Testis (tissue), 3 donors: Measurements from ENCODE around the gene EPHA6. TPM values are rescaled to one million over a fixed set of nuclear protein-coding genes. Genes with fewer than 3 reads are reported as not detected.

ENCODE experiments used
- DNase-seq: peaks from one replicate; pipeline ENCODE4 v3.0.0-alpha.2; 2019
- H3K27ac ChIP-seq, 2 donors: fragments of 200-600 bp; sonication (generic); one replicate each; pipeline ENCODE4 v1.5.1; 2019
- H3K27me3 ChIP-seq: fragments of 200-600 bp; sonication (generic); one replicate; pipeline ENCODE4 v1.5.1; 2019
- H3K36me3 ChIP-seq: fragments of 200-600 bp; sonication (generic); one replicate; pipeline ENCODE4 v1.5.1; 2017; ENCODE audit warnings: low read depth; ENCODE audit errors: missing control alignments
- H3K4me1 ChIP-seq: fragments of 200-600 bp; sonication (generic); one replicate; pipeline ENCODE4 v1.5.1; 2019
- H3K4me3 ChIP-seq, 2 donors: fragments of 200-600 bp; sonication (generic); one replicate each; pipeline ENCODE4 v1.5.1; 2017 to 2019
- H3K9me3 ChIP-seq: fragments of 200-600 bp; sonication (generic); one replicate; pipeline ENCODE4 v1.5.1; 2017
- POLR2A ChIP-seq: fragments of 450-650 bp; IDR thresholded peaks from one replicate; pipeline ENCODE4 v1.6.1; 2017; ENCODE audit warnings: antibody characterized with exemption, mild to moderate bottlenecking, moderate library complexity
- WGBS, 2 donors: methylation state at CpG; one replicate each; pipeline ENCODE4 v1.1.5; 2018; 5-methylcytosine and 5-hydroxymethylcytosine counted together
- intact Hi-C: fragments of 100-400 bp; cut with DNase I; formaldehyde crosslinking; loops from one replicate; pipeline ENCODE4 v1.15.1; 2023; ENCODE audit warnings: low total_unique reads
- polyA plus RNA-seq: library from polyadenylated mRNA; stranded (reverse); fragments of 350-450 nt; fragmentation: Illumina TruSeq; extraction: RNeasy Lipid Tissue Mini Kit (QIAGEN cat#74804); gene quantifications from one replicate; pipeline ENCODE4 v1.2.3, GENCODE V29; 2014; ENCODE audit warnings: low read depth, low replicate concordance; ENCODE audit not compliant: insufficient read depth
- total RNA-seq, 2 donors: library from RNA; depleted of rRNA; stranded (reverse); fragments of >200 nt; gene quantifications; one replicate each; pipeline ENCODE4 v1.2.3, GENCODE V29; 2016
- TF ChIP-seq, protein P1 (sequence below), 3 experiments: fragments of 450-650 bp in 2 of 3; fragments of 200-600 bp in 1 of 3; sonication (generic) in 1 of 3; IDR thresholded peaks; one replicate each; pipeline ENCODE4 v1.5.1; 2016 to 2019; ENCODE audit warnings: antibody characterized with exemption in 3 of 3, mild to moderate bottlenecking in 2 of 3, moderate library complexity in 1 of 3

Gene EPHA6
- total and polyA plus RNA-seq, 3 donors from 2014 or later = 9.8 to 33.0 (median 21.2) TPM

DNA sequence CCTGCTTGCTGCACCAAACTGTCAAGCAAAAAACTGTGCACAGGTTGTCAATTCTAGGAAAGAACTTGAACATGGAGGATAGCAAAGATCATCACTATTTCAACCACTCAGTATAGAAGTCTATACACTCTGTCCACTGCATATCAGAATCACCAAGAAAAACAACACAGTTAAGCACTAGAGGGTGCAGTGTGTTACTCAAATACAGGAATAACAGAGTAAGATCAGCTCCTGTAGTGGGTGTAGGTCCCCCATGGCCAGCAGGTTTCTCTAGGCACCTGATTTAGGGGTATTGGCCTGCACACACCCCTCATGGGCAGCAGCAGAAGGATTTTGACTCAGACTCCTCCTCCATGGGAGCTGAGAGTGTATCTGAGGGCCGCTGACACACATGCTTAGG is 464.1 kb downstream of the EPHA6 start:
- H3K36me3 ChIP-seq = no peaks in the 10 kb centered on the region
- no peak overlapping the region for H3K27ac ChIP-seq
- H3K27me3 ChIP-seq = no peaks in the 10 kb centered on the region
- DNase-seq = no peak
- no peaks in the 10 kb centered on the region for H3K9me3 ChIP-seq
- 64 to 78% methylated on average over 1 of the region's 1 CpG for WGBS, 2 donors
- H3K4me3 ChIP-seq = no peak overlapping the region
- intact Hi-C loops = no loop called here
- H3K4me1 ChIP-seq = no peaks in the 10 kb centered on the region
- TF ChIP-seq, protein P1, sequence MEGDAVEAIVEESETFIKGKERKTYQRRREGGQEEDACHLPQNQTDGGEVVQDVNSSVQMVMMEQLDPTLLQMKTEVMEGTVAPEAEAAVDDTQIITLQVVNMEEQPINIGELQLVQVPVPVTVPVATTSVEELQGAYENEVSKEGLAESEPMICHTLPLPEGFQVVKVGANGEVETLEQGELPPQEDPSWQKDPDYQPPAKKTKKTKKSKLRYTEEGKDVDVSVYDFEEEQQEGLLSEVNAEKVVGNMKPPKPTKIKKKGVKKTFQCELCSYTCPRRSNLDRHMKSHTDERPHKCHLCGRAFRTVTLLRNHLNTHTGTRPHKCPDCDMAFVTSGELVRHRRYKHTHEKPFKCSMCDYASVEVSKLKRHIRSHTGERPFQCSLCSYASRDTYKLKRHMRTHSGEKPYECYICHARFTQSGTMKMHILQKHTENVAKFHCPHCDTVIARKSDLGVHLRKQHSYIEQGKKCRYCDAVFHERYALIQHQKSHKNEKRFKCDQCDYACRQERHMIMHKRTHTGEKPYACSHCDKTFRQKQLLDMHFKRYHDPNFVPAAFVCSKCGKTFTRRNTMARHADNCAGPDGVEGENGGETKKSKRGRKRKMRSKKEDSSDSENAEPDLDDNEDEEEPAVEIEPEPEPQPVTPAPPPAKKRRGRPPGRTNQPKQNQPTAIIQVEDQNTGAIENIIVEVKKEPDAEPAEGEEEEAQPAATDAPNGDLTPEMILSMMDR (IDR thresholded peaks at IDR 0.05) = no peak
- TF ChIP-seq POLR2A = no peak

DNA sequence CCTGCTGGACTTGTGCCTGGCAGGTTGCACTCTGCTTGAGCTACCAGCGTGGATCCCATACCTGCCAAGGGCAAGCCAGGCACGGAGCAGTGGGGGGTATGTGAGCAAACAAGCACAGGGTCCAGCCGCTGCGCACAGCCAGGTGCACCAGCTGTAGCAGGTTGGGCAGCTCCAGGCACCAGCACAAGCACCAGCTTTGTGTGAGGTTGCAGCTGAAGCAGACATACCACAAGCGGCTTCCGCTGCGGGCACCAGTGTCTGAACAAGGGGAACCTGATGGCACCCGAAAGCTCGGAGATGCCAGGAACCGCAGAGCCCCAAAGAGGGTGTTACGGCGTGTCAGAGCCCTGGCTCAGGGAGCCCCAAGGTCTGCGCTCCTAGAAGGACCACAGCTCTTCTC is 477.5 kb downstream of the EPHA6 start:
- DNase-seq = no peak
- WGBS, 2 donors = 83 to 90% methylated on average over 10 to 13 of the region's 13 CpGs

DNA sequence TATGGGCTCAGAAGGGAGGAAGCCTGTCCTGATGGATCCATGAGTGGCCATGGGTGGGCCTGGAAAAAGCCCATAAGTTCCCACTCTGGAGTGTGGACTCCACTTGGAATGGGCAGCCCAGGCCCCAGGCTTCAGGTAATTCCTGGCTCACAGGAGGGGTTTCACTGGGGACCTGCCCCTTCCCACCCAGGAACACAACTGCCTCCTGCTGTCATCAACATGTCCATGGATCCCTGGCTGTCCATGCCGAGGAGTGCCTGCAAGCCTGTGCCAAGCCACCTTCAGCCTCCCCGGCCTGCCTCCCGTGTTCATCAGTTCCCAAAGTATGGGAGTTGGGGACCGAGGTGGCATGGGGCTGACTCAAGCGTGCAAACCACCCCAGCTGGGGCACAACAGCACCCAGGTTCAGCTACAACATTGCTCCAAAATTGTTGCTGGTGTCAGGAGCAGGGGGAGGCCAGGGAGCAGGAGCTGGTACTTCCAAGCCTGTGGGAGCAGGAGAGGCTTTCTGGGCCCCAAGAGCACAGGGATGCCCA is 479.3 kb downstream of the EPHA6 start:
- no peaks in the 10 kb centered on the region for H3K9me3 ChIP-seq
- intact Hi-C loops = no loop called here
- H3K36me3 ChIP-seq = no peaks in the 10 kb centered on the region
- H3K4me3 ChIP-seq = no peak overlapping the region
- TF ChIP-seq POLR2A = no peak
- TF ChIP-seq, protein P1 (IDR thresholded peaks at IDR 0.05) = no peak
- DNase-seq = no peak
- WGBS, 2 donors = 97% methylated on average over 5 of the region's 5 CpGs; no CpG with 5 or more reads in 1 of the 2 donors
- no peak overlapping the region for H3K27ac ChIP-seq
- H3K4me1 ChIP-seq = no peaks in the 10 kb centered on the region
- H3K27me3 ChIP-seq = no peaks in the 10 kb centered on the region

More for the DNA sequence above, 477.5 kb downstream of the EPHA6 start:
- intact Hi-C loops = no loop called here
- Histone ChIP-seq H3K9me3 (no peaks in the 10 kb centered on the region), H3K27me3 (no peaks in the 10 kb centered on the region), H3K4me3 (no peak overlapping the region), H3K4me1 (no peaks in the 10 kb centered on the region), H3K27ac (no peak overlapping the region), H3K36me3 (no peaks in the 10 kb centered on the region)
- TF ChIP-seq, protein P1 (IDR thresholded peaks at IDR 0.05) = no peak
- TF ChIP-seq POLR2A = no peak

DNA sequence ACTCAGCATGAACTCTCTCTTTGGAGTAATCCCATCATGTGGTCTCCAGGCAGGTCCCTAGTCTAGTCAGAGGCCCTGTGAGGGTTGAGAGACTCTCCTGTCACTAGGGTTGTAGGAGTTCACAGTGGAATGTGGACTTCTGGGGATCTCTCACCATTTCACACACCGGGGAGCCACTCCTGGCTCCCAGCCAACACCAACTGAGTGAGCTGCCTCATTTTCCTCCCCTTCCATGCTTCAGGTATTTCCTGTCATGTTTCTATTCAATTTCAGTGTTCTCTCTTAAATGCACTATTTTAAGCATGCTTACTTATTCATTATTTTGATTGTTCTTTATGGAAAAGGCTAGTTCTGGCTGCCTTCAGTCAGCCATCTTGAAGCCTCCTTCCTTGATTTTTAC is 482.6 kb downstream of the EPHA6 start:
- no peaks in the 10 kb centered on the region for H3K27me3 ChIP-seq
- no peaks in the 10 kb centered on the region for H3K36me3 ChIP-seq
- intact Hi-C loops = no loop called here
- 45 to 63% methylated on average over 1 of the region's 1 CpG for WGBS, 2 donors
- no peak for DNase-seq
- no peak overlapping the region for H3K27ac ChIP-seq
- no peaks in the 10 kb centered on the region for H3K4me1 ChIP-seq
- no peak overlapping the region for H3K4me3 ChIP-seq
- TF ChIP-seq, protein P1 (IDR thresholded peaks at IDR 0.05) = no peak
- no peak for TF ChIP-seq POLR2A
- H3K9me3 ChIP-seq = no peaks in the 10 kb centered on the region

DNA sequence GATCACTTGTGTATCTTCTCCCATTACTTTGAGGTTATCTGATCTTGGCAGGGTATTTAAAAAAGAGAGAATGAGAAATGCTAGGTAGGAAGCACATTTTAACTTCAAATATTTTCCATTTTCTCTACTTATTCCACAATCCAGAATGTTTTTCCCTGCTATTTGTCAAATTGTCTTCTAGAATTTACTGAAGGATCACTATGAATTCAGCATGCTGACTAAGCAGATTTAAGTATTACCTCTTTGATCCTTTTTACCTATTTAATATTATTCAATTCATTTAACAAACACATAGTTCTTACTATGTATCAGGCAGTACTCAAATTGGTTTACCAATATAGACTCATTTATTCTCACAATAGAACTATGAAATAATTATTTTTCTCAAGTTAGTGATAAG is 486.7 kb downstream of the EPHA6 start:
- Histone ChIP-seq H3K36me3 (no peaks in the 10 kb centered on the region), H3K4me1 (no peaks in the 10 kb centered on the region), H3K4me3 (no peak overlapping the region), H3K27ac (no peak overlapping the region), H3K9me3 (no peaks in the 10 kb centered on the region), H3K27me3 (no peaks in the 10 kb centered on the region)
- no peak for DNase-seq
- intact Hi-C loops = no loop called here
- TF ChIP-seq POLR2A = no peak
- TF ChIP-seq, protein P1 (IDR thresholded peaks at IDR 0.05) = no peak
